ENCODE results near the gene MPP2. TPM values are rescaled to one million over a fixed set of nuclear protein-coding genes. Genes with fewer than 3 reads are reported as not detected.
"Not testable (repeated sequence)": the region's sequence is repeated elsewhere in the genome, so short reads cannot be mapped to it uniquely, and the experiment has no call there.

MPP2 gene
- total RNA-seq, 1 experiment from 2014 or later, result 5.6 TPM

GRCh38 chr17:43873091-43873490 is 34.2 kb downstream of the MPP2 start:
- H3K27me3 Mint-ChIP-seq (ENCODE audit: insufficient read depth, unreplicated experiment), result peaks cover 7% of the 10 kb centered on the region

GRCh38 chr17:43871946-43872690 is 35.2 kb downstream of the MPP2 start:
- Histone ChIP-seq H3K36me3 (ENCODE audit: control insufficient read depth, insufficient read depth, low read length) (no peaks in the 10 kb centered on the region), H3K4me1 (no peaks in the 10 kb centered on the region), H3K27me3 (replicated peaks; ENCODE audit: control insufficient read depth, insufficient read depth, low read length) (no peaks in the 10 kb centered on the region), H3K9me3 (no peaks in the 10 kb centered on the region), H3K4me3 (ENCODE audit: low read depth, low read length) (no peak overlapping the region)
- Mint-ChIP-seq H3K36me3 (ENCODE audit: insufficient read depth, unreplicated experiment) (no peaks in the 10 kb centered on the region), H3K27me3 (ENCODE audit: insufficient read depth, unreplicated experiment) (peaks cover 10% of the 10 kb centered on the region), H3K4me1 (ENCODE audit: low read depth, unreplicated experiment) (peaks cover 6% of the 10 kb centered on the region), H3K9me3 (ENCODE audit: unreplicated experiment) (peaks cover 9% of the 10 kb centered on the region), H3K4me3 (ENCODE audit: unreplicated experiment) (peak overlapping the region; percentile 27), H3K27ac (ENCODE audit: unreplicated experiment) (no peak overlapping the region)
- ChIA-PET POLR2A (no interaction called here), CTCF (no interaction called here)
- intact Hi-C loops (cut with micrococcal nuclease; ENCODE audit: unreplicated experiment), result no loop called here
- BruUV-seq (replicated peaks), result no TSS peak
- TF ChIP-seq, protein P1, sequence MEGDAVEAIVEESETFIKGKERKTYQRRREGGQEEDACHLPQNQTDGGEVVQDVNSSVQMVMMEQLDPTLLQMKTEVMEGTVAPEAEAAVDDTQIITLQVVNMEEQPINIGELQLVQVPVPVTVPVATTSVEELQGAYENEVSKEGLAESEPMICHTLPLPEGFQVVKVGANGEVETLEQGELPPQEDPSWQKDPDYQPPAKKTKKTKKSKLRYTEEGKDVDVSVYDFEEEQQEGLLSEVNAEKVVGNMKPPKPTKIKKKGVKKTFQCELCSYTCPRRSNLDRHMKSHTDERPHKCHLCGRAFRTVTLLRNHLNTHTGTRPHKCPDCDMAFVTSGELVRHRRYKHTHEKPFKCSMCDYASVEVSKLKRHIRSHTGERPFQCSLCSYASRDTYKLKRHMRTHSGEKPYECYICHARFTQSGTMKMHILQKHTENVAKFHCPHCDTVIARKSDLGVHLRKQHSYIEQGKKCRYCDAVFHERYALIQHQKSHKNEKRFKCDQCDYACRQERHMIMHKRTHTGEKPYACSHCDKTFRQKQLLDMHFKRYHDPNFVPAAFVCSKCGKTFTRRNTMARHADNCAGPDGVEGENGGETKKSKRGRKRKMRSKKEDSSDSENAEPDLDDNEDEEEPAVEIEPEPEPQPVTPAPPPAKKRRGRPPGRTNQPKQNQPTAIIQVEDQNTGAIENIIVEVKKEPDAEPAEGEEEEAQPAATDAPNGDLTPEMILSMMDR (IDR thresholded peaks at IDR 0.05; ENCODE audit: insufficient read depth in 1 of 2, low read depth in 1 of 2, low read length in 1 of 2, severe bottlenecking in 1 of 2, unreplicated experiment in 1 of 2), result no peak
- no peak for DNase-seq

More at GRCh38 chr17:43873091-43873490, 34.2 kb downstream of the MPP2 start:
- no TSS peak for BruUV-seq (replicated peaks)
- ChIA-PET POLR2A (no interaction called here), CTCF (no interaction called here)
- peaks cover 6% of the 10 kb centered on the region for H3K4me1 Mint-ChIP-seq (ENCODE audit: low read depth, unreplicated experiment)
- intact Hi-C loops (cut with micrococcal nuclease; ENCODE audit: unreplicated experiment), result no loop called here
- no peaks in the 10 kb centered on the region for H3K27me3 ChIP-seq (replicated peaks; ENCODE audit: control insufficient read depth, insufficient read depth, low read length)
- H3K9me3 ChIP-seq, result no peaks in the 10 kb centered on the region
- H3K36me3 Mint-ChIP-seq (ENCODE audit: insufficient read depth, unreplicated experiment), result no peaks in the 10 kb centered on the region
- no peaks in the 10 kb centered on the region for H3K4me1 ChIP-seq
- H3K9me3 Mint-ChIP-seq (ENCODE audit: unreplicated experiment), result peaks cover 9% of the 10 kb centered on the region
- no peak overlapping the region for H3K4me3 Mint-ChIP-seq (ENCODE audit: unreplicated experiment)
- no peak for DNase-seq
- no peak overlapping the region for H3K27ac Mint-ChIP-seq (ENCODE audit: unreplicated experiment)
- H3K36me3 ChIP-seq (ENCODE audit: control insufficient read depth, insufficient read depth, low read length), result no peaks in the 10 kb centered on the region
- TF ChIP-seq, protein P1 (IDR thresholded peaks at IDR 0.05; ENCODE audit: insufficient read depth in 1 of 2, low read depth in 1 of 2, low read length in 1 of 2, severe bottlenecking in 1 of 2, unreplicated experiment in 1 of 2), result peak in 1 of 2 experiments; percentile 25
- H3K4me3 ChIP-seq (ENCODE audit: low read depth, low read length), result no peak overlapping the region

DNA sequence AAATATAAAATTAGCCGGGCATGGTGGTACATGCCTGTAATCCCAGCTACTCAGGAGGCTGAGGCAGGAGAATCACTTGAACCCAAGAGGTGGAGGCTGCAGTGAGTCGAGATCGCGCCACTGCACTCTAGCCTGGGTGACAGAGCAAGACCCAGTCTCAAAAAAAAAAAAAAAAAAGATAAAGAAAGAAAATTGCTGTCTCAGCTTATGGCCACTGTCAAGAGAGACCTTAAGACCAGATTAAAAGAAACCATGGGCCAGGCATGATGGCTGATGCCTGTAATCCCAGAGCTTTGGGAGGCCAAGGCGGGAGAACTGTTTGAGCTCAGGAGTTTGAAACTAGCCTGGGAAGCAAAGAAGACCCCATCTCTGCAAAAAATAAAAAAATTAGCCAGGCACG is 38.3 kb downstream of the MPP2 start:
- H3K4me3 ChIP-seq (ENCODE audit: low read depth, low read length); H3K9me3 ChIP-seq; intact Hi-C loops (cut with micrococcal nuclease; ENCODE audit: unreplicated experiment); H3K4me1 Mint-ChIP-seq (ENCODE audit: low read depth, unreplicated experiment); H3K27me3 ChIP-seq (replicated peaks; ENCODE audit: control insufficient read depth, insufficient read depth, low read length); H3K27me3 Mint-ChIP-seq (ENCODE audit: insufficient read depth, unreplicated experiment); H3K4me3 Mint-ChIP-seq (ENCODE audit: unreplicated experiment); BruUV-seq (replicated peaks); H3K9me3 Mint-ChIP-seq (ENCODE audit: unreplicated experiment); POLR2A ChIA-PET; CTCF ChIA-PET; DNase-seq; H3K36me3 Mint-ChIP-seq (ENCODE audit: insufficient read depth, unreplicated experiment); H3K36me3 ChIP-seq (ENCODE audit: control insufficient read depth, insufficient read depth, low read length); H3K4me1 ChIP-seq; H3K27ac Mint-ChIP-seq (ENCODE audit: unreplicated experiment): not testable (repeated sequence)

Data from Caco-2 (cell line).